Liver (tissue), 9 donors: ENCODE data around the gene KCNQ5. TPM values are rescaled to one million over a fixed set of nuclear protein-coding genes. Genes with fewer than 3 reads are reported as not detected.

Source experiments
- DNase-seq: peaks from one replicate; pipeline ENCODE4 v3.0.0-alpha.2; 2017; ENCODE audit warnings: low spot score
- H3K27ac ChIP-seq, 2 donors: one replicate each; pipeline ENCODE4 v1.7.0; 2013; ENCODE audit warnings: inconsistent platforms in 2 of 2, low read length in 2 of 2, control low read depth in 1 of 2, low read depth in 1 of 2, mild to moderate bottlenecking in 1 of 2
- H3K27me3 ChIP-seq, 4 donors: one replicate each; pipeline versions ENCODE4 v1.6.1 to v1.7.0; 2013; ENCODE audit warnings: low read length in 3 of 4, inconsistent platforms in 1 of 4, mild to moderate bottlenecking in 1 of 4, moderate library complexity in 1 of 4; ENCODE audit not compliant: control insufficient read depth in 4 of 4, insufficient read depth in 4 of 4
- H3K36me3 ChIP-seq, 4 donors: one replicate each; pipeline versions ENCODE4 v1.6.1 to v1.7.0; 2013; ENCODE audit warnings: low read length in 3 of 4, mild to moderate bottlenecking in 3 of 4, low read depth in 1 of 4, moderate library complexity in 1 of 4; ENCODE audit not compliant: control insufficient read depth in 4 of 4, insufficient read depth in 3 of 4
- H3K4me1 ChIP-seq, 4 donors: one replicate each; pipeline versions ENCODE4 v1.6.1 to v1.7.0; 2013; ENCODE audit warnings: low read length in 3 of 4, mild to moderate bottlenecking in 3 of 4, moderate library complexity in 1 of 4; ENCODE audit not compliant: control insufficient read depth in 4 of 4, insufficient read depth in 4 of 4
- H3K4me3 ChIP-seq, 3 donors: one replicate each; pipeline versions ENCODE4 v1.6.1 to v1.7.0; 2013; ENCODE audit warnings: low read length in 3 of 3, control low read depth in 1 of 3, low read depth in 1 of 3, mild to moderate bottlenecking in 1 of 3
- H3K9ac ChIP-seq, 2 donors: one replicate each; pipeline ENCODE4 v1.7.0; 2013; ENCODE audit warnings: low read length in 2 of 2, mild to moderate bottlenecking in 2 of 2, moderate library complexity in 2 of 2, control low read depth in 1 of 2, low read depth in 1 of 2
- H3K9me3 ChIP-seq, 4 donors: one replicate each; pipeline versions ENCODE4 v1.6.1 to v1.7.0; 2013; ENCODE audit warnings: low read length in 3 of 4; ENCODE audit not compliant: control insufficient read depth in 4 of 4
- EGR1 ChIP-seq, 2 donors: IDR thresholded peaks; 2 replicates each; pipeline ENCODE4 v1.6.1; 2016 to 2018; ENCODE audit warnings: antibody characterized with exemption in 2 of 2, low read depth in 2 of 2
- FOXA1 ChIP-seq: IDR thresholded peaks from 2 replicates; pipeline ENCODE4 v1.6.1; 2016; ENCODE audit warnings: antibody characterized with exemption
- FOXA2 ChIP-seq: IDR thresholded peaks from 2 replicates; pipeline ENCODE4 v1.6.1; 2016; ENCODE audit warnings: antibody characterized with exemption
- GABPA ChIP-seq, 2 donors: IDR thresholded peaks in 1 of 2; conservative IDR thresholded peaks in 1 of 2; 2 replicates each; pipeline ENCODE4 v1.6.1; 2016; ENCODE audit warnings: antibody characterized with exemption in 2 of 2, mild to moderate bottlenecking in 1 of 2, moderate library complexity in 1 of 2
- HNF4A ChIP-seq, 2 donors: conservative IDR thresholded peaks; 2 replicates each; pipeline ENCODE4 v1.6.1; 2016; ENCODE audit warnings: antibody characterized with exemption in 2 of 2, mild to moderate bottlenecking in 2 of 2
- HNF4G ChIP-seq: IDR thresholded peaks from 2 replicates; pipeline ENCODE4 v1.6.1; 2016; ENCODE audit warnings: antibody characterized with exemption
- JUND ChIP-seq, 2 donors: IDR thresholded peaks; 2 replicates each; pipeline ENCODE4 v1.6.1; 2016; ENCODE audit warnings: antibody characterized with exemption in 2 of 2
- NR2F2 ChIP-seq: IDR thresholded peaks from 2 replicates; pipeline ENCODE4 v1.6.1; 2016; ENCODE audit warnings: antibody characterized with exemption
- RAD21 ChIP-seq, 2 donors: IDR thresholded peaks; 2 replicates each; pipeline ENCODE4 v1.6.1; 2016; ENCODE audit warnings: antibody characterized with exemption in 2 of 2, mild to moderate bottlenecking in 2 of 2
- RXRA ChIP-seq, 2 donors: IDR thresholded peaks; 2 replicates each; pipeline ENCODE4 v1.6.1; 2017 to 2018; ENCODE audit warnings: antibody characterized with exemption in 2 of 2, mild to moderate bottlenecking in 1 of 2
- SP1 ChIP-seq: IDR thresholded peaks from 2 replicates; pipeline ENCODE4 v1.6.1; 2018; ENCODE audit warnings: antibody characterized with exemption, mild to moderate bottlenecking
- TAF1 ChIP-seq: conservative IDR thresholded peaks from 2 replicates; pipeline ENCODE4 v1.6.1; 2016; ENCODE audit warnings: antibody characterized with exemption, mild to moderate bottlenecking
- YY1 ChIP-seq: IDR thresholded peaks from 2 replicates; pipeline ENCODE4 v1.6.1; 2016; ENCODE audit warnings: antibody characterized with exemption, mild to moderate bottlenecking
- WGBS: extraction: QIAGEN DNeasy Blood & Tissue Kit; methylation state at CpG from one replicate; pipeline ENCODE4 v1.1.7; 2013; 5-methylcytosine and 5-hydroxymethylcytosine counted together
- polyA plus RNA-seq, 2 donors: library from polyadenylated mRNA; stranded (reverse) in 1 of 2; unstranded in 1 of 2; fragments of 200-250 nt in 1 of 2; fragments of >200 nt in 1 of 2; fragmentation: Nextera tagmentation in 1 of 2; extraction: Ambion mirVana in 1 of 2; gene quantifications; one replicate each; pipeline versions ENCODE4 v1.2.1 to v1.2.3, GENCODE V29; 2013 to 2015
- total RNA-seq, 2 donors: library from RNA; depleted of rRNA; stranded (reverse); fragments of >200 nt; gene quantifications; one replicate each; pipeline ENCODE4 v1.2.3, GENCODE V29; 2014
- TF ChIP-seq, protein P1 (sequence below): IDR thresholded peaks from 2 replicates; pipeline ENCODE4 v1.6.1; 2016; ENCODE audit warnings: antibody characterized with exemption
- TF ChIP-seq, protein P2 (sequence below): IDR thresholded peaks from 2 replicates; pipeline ENCODE4 v1.6.1; 2016; ENCODE audit warnings: antibody characterized with exemption, mild to moderate bottlenecking
- TF ChIP-seq, protein P3 (sequence below): fragments of 150-350 bp; IDR thresholded peaks from 2 replicates; pipeline ENCODE4 v1.5.1; 2017; ENCODE audit warnings: improper control_type of control experiment, low read depth, low read length; ENCODE audit not compliant: missing input control
- TF ChIP-seq, protein P4 (sequence below): IDR thresholded peaks from 2 replicates; pipeline ENCODE4 v1.6.1; 2016; ENCODE audit warnings: antibody characterized with exemption
- TF ChIP-seq, protein P5 (sequence below): IDR thresholded peaks from 2 replicates; pipeline ENCODE4 v1.6.1; 2016; ENCODE audit warnings: antibody characterized with exemption
- donor health status: healthy.
- donor health status: healthy.
- donor health status: healthy.
- donor health status: healthy.
- donor health status: healthy.

The KCNQ5 gene
- total and polyA plus RNA-seq, 4 donors: 0.02 to 1.1 (median 0.15) TPM

DNA sequence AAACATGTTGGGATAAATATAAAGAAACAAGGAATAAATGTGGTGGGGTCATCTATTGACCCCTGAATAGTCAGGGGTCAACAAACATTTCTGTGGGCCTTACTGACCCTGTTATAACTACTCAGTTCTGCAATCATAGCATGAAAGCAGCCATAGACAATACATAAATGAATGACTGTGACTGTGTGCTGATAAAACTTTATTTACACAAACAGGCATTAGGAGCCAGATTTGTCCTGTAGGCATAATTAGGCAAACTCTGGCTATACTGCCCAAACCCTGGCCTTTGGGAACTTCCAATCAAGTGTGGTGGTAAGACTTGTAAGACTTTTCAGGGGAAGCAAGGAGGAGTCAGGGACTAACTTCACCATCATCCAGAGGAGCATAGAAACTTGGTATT is 380.7 kb downstream of the KCNQ5 start:
- H3K27ac ChIP-seq: no peak overlapping the region

DNA sequence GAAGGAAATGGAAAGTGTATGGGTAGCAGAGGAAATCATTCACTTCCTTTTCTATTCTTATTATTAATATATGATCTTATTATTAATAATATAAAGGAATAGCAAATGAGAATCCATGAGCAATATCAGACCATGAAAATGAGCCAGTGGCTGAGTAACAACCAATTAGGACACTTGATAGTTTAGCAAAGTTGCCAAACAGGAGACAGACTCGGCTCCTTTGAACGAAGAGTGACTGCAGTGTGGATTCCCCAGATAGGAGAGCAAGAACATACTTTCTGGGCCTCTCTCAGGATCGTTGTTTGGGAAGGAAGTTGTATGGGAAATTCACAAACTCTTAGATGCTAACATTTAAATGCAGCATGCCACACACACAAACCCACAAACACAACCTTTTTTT is 381.4 kb downstream of the KCNQ5 start:
- H3K36me3 ChIP-seq: no peaks in the 10 kb centered on the region
- WGBS: 51% methylated on average over 3 of the region's 3 CpGs
- H3K9me3 ChIP-seq: peaks cover 0 to 2% (median 0%) of the 10 kb centered on the region in 4 donors
- H3K27ac ChIP-seq: no peak overlapping the region
- no peak overlapping the region for H3K9ac ChIP-seq
- no peak overlapping the region for H3K4me3 ChIP-seq
- no peaks in the 10 kb centered on the region for H3K4me1 ChIP-seq
- TF ChIP-seq RAD21 (IDR thresholded peaks at IDR 0.05) (no peak), GABPA (IDR thresholded peaks at IDR 0.05 in 1 of 2, conservative IDR thresholded peaks at IDR 0.05 in 1 of 2) (no peak), NR2F2 (no peak), SP1 (no peak)
- TF ChIP-seq, protein P1, sequence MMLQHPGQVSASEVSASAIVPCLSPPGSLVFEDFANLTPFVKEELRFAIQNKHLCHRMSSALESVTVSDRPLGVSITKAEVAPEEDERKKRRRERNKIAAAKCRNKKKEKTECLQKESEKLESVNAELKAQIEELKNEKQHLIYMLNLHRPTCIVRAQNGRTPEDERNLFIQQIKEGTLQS: no peak
- no peaks in the 10 kb centered on the region for H3K27me3 ChIP-seq
- DNase-seq: no peak

More for the DNA sequence above, 380.7 kb downstream of the KCNQ5 start:
- H3K36me3 ChIP-seq: no peaks in the 10 kb centered on the region
- H3K9ac ChIP-seq: no peak overlapping the region
- no peak overlapping the region for H3K4me3 ChIP-seq
- H3K27me3 ChIP-seq: no peaks in the 10 kb centered on the region
- TF ChIP-seq EGR1 (IDR thresholded peaks at IDR 0.05; ENCODE audit: low read depth in 2 of 2) (no peak), HNF4G (no peak), RXRA (IDR thresholded peaks at IDR 0.05) (no peak), RAD21 (IDR thresholded peaks at IDR 0.05) (no peak), YY1 (no peak), JUND (IDR thresholded peaks at IDR 0.05) (no peak), FOXA2 (no peak), FOXA1 (no peak), SP1 (no peak), GABPA (IDR thresholded peaks at IDR 0.05 in 1 of 2, conservative IDR thresholded peaks at IDR 0.05 in 1 of 2) (no peak), HNF4A (conservative IDR thresholded peaks at IDR 0.05) (no peak), NR2F2 (no peak), TAF1 (no peak)
- TF ChIP-seq, protein P2, sequence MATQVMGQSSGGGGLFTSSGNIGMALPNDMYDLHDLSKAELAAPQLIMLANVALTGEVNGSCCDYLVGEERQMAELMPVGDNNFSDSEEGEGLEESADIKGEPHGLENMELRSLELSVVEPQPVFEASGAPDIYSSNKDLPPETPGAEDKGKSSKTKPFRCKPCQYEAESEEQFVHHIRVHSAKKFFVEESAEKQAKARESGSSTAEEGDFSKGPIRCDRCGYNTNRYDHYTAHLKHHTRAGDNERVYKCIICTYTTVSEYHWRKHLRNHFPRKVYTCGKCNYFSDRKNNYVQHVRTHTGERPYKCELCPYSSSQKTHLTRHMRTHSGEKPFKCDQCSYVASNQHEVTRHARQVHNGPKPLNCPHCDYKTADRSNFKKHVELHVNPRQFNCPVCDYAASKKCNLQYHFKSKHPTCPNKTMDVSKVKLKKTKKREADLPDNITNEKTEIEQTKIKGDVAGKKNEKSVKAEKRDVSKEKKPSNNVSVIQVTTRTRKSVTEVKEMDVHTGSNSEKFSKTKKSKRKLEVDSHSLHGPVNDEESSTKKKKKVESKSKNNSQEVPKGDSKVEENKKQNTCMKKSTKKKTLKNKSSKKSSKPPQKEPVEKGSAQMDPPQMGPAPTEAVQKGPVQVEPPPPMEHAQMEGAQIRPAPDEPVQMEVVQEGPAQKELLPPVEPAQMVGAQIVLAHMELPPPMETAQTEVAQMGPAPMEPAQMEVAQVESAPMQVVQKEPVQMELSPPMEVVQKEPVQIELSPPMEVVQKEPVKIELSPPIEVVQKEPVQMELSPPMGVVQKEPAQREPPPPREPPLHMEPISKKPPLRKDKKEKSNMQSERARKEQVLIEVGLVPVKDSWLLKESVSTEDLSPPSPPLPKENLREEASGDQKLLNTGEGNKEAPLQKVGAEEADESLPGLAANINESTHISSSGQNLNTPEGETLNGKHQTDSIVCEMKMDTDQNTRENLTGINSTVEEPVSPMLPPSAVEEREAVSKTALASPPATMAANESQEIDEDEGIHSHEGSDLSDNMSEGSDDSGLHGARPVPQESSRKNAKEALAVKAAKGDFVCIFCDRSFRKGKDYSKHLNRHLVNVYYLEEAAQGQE: no peak
- TF ChIP-seq, protein P1: no peak
- TF ChIP-seq, protein P3, sequence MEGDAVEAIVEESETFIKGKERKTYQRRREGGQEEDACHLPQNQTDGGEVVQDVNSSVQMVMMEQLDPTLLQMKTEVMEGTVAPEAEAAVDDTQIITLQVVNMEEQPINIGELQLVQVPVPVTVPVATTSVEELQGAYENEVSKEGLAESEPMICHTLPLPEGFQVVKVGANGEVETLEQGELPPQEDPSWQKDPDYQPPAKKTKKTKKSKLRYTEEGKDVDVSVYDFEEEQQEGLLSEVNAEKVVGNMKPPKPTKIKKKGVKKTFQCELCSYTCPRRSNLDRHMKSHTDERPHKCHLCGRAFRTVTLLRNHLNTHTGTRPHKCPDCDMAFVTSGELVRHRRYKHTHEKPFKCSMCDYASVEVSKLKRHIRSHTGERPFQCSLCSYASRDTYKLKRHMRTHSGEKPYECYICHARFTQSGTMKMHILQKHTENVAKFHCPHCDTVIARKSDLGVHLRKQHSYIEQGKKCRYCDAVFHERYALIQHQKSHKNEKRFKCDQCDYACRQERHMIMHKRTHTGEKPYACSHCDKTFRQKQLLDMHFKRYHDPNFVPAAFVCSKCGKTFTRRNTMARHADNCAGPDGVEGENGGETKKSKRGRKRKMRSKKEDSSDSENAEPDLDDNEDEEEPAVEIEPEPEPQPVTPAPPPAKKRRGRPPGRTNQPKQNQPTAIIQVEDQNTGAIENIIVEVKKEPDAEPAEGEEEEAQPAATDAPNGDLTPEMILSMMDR: no peak
- TF ChIP-seq, protein P4, sequence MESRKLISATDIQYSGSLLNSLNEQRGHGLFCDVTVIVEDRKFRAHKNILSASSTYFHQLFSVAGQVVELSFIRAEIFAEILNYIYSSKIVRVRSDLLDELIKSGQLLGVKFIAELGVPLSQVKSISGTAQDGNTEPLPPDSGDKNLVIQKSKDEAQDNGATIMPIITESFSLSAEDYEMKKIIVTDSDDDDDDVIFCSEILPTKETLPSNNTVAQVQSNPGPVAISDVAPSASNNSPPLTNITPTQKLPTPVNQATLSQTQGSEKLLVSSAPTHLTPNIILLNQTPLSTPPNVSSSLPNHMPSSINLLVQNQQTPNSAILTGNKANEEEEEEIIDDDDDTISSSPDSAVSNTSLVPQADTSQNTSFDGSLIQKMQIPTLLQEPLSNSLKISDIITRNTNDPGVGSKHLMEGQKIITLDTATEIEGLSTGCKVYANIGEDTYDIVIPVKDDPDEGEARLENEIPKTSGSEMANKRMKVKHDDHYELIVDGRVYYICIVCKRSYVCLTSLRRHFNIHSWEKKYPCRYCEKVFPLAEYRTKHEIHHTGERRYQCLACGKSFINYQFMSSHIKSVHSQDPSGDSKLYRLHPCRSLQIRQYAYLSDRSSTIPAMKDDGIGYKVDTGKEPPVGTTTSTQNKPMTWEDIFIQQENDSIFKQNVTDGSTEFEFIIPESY: no peak
- TF ChIP-seq, protein P5, sequence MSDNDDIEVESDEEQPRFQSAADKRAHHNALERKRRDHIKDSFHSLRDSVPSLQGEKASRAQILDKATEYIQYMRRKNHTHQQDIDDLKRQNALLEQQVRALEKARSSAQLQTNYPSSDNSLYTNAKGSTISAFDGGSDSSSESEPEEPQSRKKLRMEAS: no peak
- peaks cover 0 to 2% (median 0%) of the 10 kb centered on the region in 4 donors for H3K9me3 ChIP-seq
- H3K4me1 ChIP-seq: no peaks in the 10 kb centered on the region
- no peak for DNase-seq
